Glutamatergic neuron (in vitro differentiated cells): Measurements from ENCODE around the gene SEMA6B. TPM values are rescaled to one million over a fixed set of nuclear protein-coding genes. Genes with fewer than 3 reads are reported as not detected.

Experiments
- DNase-seq: peaks from one replicate; pipeline ENCODE4 v3.0.0; 2022
- H3K27ac Mint-ChIP-seq: one replicate; pipeline ENCODE4 v1.8.0; 2020; ENCODE audit warnings: mild to moderate bottlenecking, mixed read lengths, inconsistent platforms; ENCODE audit not compliant: unreplicated experiment
- H3K27me3 Mint-ChIP-seq: one replicate; pipeline ENCODE4 v1.8.0; 2020; ENCODE audit warnings: mild to moderate bottlenecking, moderate library complexity, mixed read lengths, inconsistent platforms; ENCODE audit not compliant: unreplicated experiment
- H3K36me3 Mint-ChIP-seq: one replicate; pipeline ENCODE4 v1.8.0; 2020; ENCODE audit warnings: mild to moderate bottlenecking, mixed read lengths, inconsistent platforms; ENCODE audit not compliant: unreplicated experiment
- H3K4me1 Mint-ChIP-seq: one replicate; pipeline ENCODE4 v1.8.0; 2020; ENCODE audit warnings: mild to moderate bottlenecking, low read depth, mixed read lengths, inconsistent platforms; ENCODE audit not compliant: unreplicated experiment
- H3K4me3 Mint-ChIP-seq: one replicate; pipeline ENCODE4 v1.8.0; 2020; ENCODE audit warnings: mild to moderate bottlenecking, mixed read lengths, inconsistent platforms; ENCODE audit not compliant: unreplicated experiment
- H3K9me3 Mint-ChIP-seq: one replicate; pipeline ENCODE4 v1.8.0; 2020; ENCODE audit warnings: mild to moderate bottlenecking, moderate library complexity, mixed read lengths, inconsistent platforms; ENCODE audit not compliant: unreplicated experiment
- CTCF ChIP-seq: fragments of 200-600 bp; sonication (generic); IDR thresholded peaks from one replicate; pipeline ENCODE4 v1.5.0; 2021; ENCODE audit not compliant: partially characterized antibody, unreplicated experiment
- total RNA-seq: library from RNA; stranded (reverse); fragmentation: NEBNext Ultra II Directional; extraction: Animal tissue kit (Norgen Biotek cat#: 25700); gene quantifications from one replicate; pipeline ENCODE4 v1.2.1, GENCODE V29; 2021; ENCODE audit not compliant: unreplicated experiment

SEMA6B gene
- total RNA-seq, 1 donor from 2014 or later: 234 TPM

GRCh38 chr19:4521170-4521887 lies 38.2 kb downstream of the SEMA6B start:
- Mint-ChIP-seq H3K36me3 (no peaks in the 10 kb centered on the region), H3K27ac (no peak overlapping the region), H3K4me3 (no peak overlapping the region), H3K27me3 (peaks cover 2% of the 10 kb centered on the region), H3K4me1 (no peaks in the 10 kb centered on the region), H3K9me3 (peaks cover 3% of the 10 kb centered on the region)
- no peak for TF ChIP-seq CTCF
- no peak for DNase-seq

- DNase-seq: no peak
- Mint-ChIP-seq H3K4me1 (no peaks in the 10 kb centered on the region), H3K27me3 (peaks cover 2% of the 10 kb centered on the region), H3K9me3 (peaks cover 3% of the 10 kb centered on the region), H3K4me3 (peak overlapping the region; percentile 20), H3K27ac (peak overlapping the region; percentile 8), H3K36me3 (no peaks in the 10 kb centered on the region)
- TF ChIP-seq CTCF: no peak
Observed at GRCh38 chr19:4519521-4520277, 39.8 kb downstream of the SEMA6B start.

GRCh38 chr19:4519172-4519496 lies 40.4 kb downstream of the SEMA6B start:
- no peak for TF ChIP-seq CTCF
- H3K27me3 Mint-ChIP-seq: peaks cover 2% of the 10 kb centered on the region
- H3K4me1 Mint-ChIP-seq: no peaks in the 10 kb centered on the region
- H3K9me3 Mint-ChIP-seq: peaks cover 3% of the 10 kb centered on the region
- no peak overlapping the region for H3K27ac Mint-ChIP-seq
- H3K4me3 Mint-ChIP-seq: no peak overlapping the region
- no peak for DNase-seq
- H3K36me3 Mint-ChIP-seq: no peaks in the 10 kb centered on the region

GRCh38 chr19:4518345-4519171 lies 40.9 kb downstream of the SEMA6B start, which contains the start of gene PLIN4:
TSS of gene PLIN4 (minus strand) at chr19:4518486. CDS start at chr19:4518272, 214 bp downstream.
- DNase-seq: no peak
- H3K4me3 Mint-ChIP-seq: no peak within 1 kb of the TSS
- no peaks in the 10 kb centered on the region for H3K36me3 Mint-ChIP-seq
- H3K9me3 Mint-ChIP-seq: peaks cover 3% of the 10 kb centered on the region
- no peaks in the 10 kb centered on the region for H3K4me1 Mint-ChIP-seq
- no peak within 1 kb of the TSS for H3K27ac Mint-ChIP-seq
- no peak for TF ChIP-seq CTCF
- peaks cover 2% of the 10 kb centered on the region for H3K27me3 Mint-ChIP-seq
